Ishikawa (cell line): ENCODE data around the gene SLC6A6.

ENCODE experiments used
- CEBPB ChIP-seq: IDR thresholded peaks from 2 replicates; pipeline ENCODE4 v1.6.1; 2012
- CREB1 ChIP-seq: IDR thresholded peaks from 2 replicates; pipeline ENCODE4 v1.6.1; 2012; ENCODE audit warnings: low read depth
- EGR1 ChIP-seq: IDR thresholded peaks from 2 replicates; pipeline ENCODE4 v1.6.1; 2012
- EP300 ChIP-seq: IDR thresholded peaks from 2 replicates; pipeline ENCODE4 v1.6.1; 2012; ENCODE audit warnings: borderline replicate concordance
- FOXM1 ChIP-seq: IDR thresholded peaks from 2 replicates; pipeline ENCODE4 v1.6.1; 2012; ENCODE audit warnings: low read depth, borderline replicate concordance
- NFIC ChIP-seq: IDR thresholded peaks from 2 replicates; pipeline ENCODE4 v1.6.1; 2012
- RAD21 ChIP-seq: IDR thresholded peaks from 2 replicates; pipeline ENCODE4 v1.6.1; 2012; ENCODE audit warnings: low read depth
- TAF1 ChIP-seq: IDR thresholded peaks from 2 replicates; pipeline ENCODE4 v1.6.1; 2012; ENCODE audit warnings: low read depth, mild to moderate bottlenecking
- TCF12 ChIP-seq: IDR thresholded peaks from 2 replicates; pipeline ENCODE4 v1.6.1; 2012; ENCODE audit warnings: low read depth
- TEAD4 ChIP-seq: IDR thresholded peaks from 2 replicates; pipeline ENCODE4 v1.6.1; 2012
- YY1 ChIP-seq: IDR thresholded peaks from 2 replicates; pipeline ENCODE4 v1.6.1; 2012; ENCODE audit warnings: low read depth
- ZBTB7A ChIP-seq: IDR thresholded peaks from 2 replicates; pipeline ENCODE4 v1.6.1; 2012; ENCODE audit warnings: low read depth
- TF ChIP-seq, protein P1 (sequence below): IDR thresholded peaks from 2 replicates; pipeline ENCODE4 v1.6.1; 2012; ENCODE audit warnings: low read depth, mild to moderate bottlenecking
- TF ChIP-seq, protein P2 (sequence below): IDR thresholded peaks from 2 replicates; pipeline ENCODE4 v1.6.1; 2012

The SLC6A6 gene

DNA sequence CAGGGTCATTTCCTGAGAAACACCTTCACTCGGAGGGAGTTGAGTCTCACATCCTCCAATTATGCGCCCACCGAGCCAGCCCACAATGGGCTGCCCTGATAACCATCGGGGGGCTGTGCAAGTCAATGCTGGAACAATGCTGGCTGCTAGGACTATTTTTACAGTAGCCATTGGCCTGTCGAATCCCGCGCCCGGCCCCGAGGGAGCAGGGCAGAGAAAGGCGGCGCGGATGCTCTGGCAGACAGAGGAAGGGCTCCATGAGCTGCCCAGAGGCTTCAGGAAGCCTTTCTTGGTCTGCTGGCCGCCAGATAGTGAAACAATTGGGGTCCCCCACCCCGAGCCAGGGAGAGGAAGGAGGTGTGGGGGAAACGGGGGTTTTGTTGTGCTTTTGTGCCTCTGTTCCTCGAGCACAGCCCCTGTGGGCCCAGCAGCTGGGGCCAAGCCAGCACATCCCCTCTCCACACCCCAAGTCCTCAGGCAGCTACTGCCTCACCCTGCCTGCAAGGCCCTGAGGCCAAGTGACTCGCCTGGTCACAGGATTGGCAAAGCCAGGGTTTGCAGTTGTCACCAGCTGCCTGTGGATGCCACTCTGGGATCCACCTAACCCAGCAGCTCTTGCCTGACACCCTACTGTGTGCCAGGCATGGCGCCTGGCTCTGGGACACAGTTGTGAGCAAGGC is 39.0 kb downstream of the SLC6A6 start:
- TF ChIP-seq FOXM1: no peak

DNA sequence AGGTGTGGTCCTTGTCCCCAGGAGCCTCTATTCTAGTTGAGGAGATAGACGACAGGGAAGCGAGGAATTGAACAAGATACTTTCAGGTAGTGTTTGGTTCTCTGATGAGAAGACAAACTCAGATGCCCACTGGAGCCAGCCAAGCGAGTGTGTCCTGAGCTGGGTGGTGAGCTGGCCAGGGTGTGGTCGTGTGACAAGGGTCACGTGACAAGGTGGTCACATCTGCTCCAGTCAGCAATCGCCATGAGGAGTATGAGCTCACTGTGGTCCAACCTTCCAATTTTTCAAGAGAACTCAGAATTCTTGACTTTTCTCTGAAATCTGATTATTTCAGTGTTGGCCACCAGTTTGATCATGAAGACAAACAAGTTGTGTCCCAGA is 39.5 kb downstream of the SLC6A6 start:
- no peak for TF ChIP-seq TCF12

DNA sequence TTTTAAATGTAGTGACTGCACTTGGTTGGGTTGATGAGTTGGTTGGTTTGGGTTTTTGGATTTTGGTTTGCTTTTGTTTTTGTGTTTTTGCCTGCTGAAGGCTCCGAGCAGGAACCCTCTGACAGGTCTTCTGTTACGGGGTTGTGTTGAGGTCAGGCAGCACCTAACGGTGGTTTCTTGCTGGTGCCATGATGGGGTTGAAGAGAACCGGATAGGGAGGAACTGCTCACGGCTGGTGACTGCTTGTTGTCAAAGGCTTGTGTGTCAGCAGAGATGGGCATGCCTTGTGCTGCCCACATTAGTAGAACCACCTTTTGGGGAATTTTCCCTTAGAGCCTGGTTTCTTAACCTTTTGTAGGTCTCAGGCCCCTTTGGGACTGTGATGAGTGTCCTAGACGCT is 42.0 kb downstream of the SLC6A6 start:
- TF ChIP-seq ZBTB7A (no peak), EGR1 (no peak), TEAD4 (no peak), EP300 (no peak)
- TF ChIP-seq, protein P1, sequence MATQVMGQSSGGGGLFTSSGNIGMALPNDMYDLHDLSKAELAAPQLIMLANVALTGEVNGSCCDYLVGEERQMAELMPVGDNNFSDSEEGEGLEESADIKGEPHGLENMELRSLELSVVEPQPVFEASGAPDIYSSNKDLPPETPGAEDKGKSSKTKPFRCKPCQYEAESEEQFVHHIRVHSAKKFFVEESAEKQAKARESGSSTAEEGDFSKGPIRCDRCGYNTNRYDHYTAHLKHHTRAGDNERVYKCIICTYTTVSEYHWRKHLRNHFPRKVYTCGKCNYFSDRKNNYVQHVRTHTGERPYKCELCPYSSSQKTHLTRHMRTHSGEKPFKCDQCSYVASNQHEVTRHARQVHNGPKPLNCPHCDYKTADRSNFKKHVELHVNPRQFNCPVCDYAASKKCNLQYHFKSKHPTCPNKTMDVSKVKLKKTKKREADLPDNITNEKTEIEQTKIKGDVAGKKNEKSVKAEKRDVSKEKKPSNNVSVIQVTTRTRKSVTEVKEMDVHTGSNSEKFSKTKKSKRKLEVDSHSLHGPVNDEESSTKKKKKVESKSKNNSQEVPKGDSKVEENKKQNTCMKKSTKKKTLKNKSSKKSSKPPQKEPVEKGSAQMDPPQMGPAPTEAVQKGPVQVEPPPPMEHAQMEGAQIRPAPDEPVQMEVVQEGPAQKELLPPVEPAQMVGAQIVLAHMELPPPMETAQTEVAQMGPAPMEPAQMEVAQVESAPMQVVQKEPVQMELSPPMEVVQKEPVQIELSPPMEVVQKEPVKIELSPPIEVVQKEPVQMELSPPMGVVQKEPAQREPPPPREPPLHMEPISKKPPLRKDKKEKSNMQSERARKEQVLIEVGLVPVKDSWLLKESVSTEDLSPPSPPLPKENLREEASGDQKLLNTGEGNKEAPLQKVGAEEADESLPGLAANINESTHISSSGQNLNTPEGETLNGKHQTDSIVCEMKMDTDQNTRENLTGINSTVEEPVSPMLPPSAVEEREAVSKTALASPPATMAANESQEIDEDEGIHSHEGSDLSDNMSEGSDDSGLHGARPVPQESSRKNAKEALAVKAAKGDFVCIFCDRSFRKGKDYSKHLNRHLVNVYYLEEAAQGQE: no peak

DNA sequence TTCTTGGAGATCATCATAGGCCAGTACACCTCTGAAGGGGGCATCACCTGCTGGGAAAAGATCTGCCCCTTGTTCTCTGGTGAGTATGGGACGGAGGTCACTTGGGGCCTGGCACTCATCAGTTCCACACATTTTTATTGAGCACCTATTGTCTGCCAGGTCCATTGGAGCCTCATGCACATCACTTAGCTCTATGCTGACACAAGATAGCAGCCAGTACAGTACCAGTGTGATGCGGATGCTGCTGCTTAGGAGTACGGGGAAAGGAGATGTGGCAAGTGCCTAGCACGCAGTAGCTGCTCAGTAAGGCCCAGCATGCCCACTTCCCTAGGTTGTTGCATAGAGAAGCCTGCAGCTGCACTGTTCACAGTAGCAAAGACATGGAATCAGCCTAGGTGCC is 43.4 kb downstream of the SLC6A6 start:
- TF ChIP-seq CEBPB (no peak), TAF1 (no peak), EGR1 (no peak), EP300 (no peak)
- TF ChIP-seq, protein P2, sequence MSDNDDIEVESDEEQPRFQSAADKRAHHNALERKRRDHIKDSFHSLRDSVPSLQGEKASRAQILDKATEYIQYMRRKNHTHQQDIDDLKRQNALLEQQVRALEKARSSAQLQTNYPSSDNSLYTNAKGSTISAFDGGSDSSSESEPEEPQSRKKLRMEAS: no peak
- TF ChIP-seq, protein P1: no peak

DNA sequence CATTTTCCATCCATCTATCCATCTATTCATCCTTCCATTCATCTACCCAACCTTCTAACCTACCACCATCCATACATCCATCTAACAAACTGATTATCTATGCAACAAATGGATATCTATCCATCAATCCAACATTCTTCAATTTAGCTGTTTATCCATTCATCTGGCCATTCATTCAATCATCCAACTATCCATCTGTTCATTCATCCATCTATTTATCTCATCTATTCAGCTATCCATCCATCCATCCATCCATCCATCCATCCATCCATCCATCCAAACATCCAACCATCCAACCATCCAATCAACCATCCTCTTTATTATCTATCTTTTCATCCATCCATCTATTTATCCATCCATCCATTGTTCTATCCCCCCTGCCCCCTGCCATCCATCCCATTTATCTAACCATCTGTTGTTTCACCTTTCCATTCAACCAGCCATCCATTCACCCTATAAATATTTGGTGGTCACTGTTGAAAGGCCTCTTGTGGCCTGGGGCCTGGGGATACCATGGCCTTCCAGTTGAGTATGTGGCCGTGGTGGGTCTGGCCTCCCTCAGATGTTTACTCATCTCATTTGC is 44.7 kb downstream of the SLC6A6 start:
- no peak for TF ChIP-seq CREB1
- no peak for TF ChIP-seq RAD21
- no peak for TF ChIP-seq TCF12
- no peak for TF ChIP-seq FOXM1
- TF ChIP-seq ZBTB7A: no peak
- no peak for TF ChIP-seq YY1
- TF ChIP-seq NFIC: no peak

DNA sequence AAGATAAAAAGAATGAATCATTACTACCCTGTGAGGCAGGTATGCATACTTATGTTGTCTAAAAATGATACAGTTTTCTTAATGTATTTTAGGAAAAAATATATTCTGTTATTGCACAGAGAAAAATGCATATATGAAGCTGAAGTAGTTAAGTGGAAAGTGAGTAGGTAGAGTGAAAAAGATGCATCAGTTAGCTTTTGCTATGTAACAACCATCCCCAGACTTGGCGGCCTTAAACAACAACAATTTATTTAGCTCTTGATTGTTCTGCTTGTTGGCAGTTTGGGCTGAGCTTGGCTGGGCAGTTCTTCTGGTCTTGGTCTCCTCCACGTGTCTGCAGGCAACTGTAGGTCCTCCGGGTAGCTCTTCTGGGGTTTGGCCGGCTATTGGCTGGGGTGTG is 45.7 kb downstream of the SLC6A6 start:
- no peak for TF ChIP-seq TAF1
- TF ChIP-seq EP300: no peak
- TF ChIP-seq, protein P2: no peak
- no peak for TF ChIP-seq FOXM1

DNA sequence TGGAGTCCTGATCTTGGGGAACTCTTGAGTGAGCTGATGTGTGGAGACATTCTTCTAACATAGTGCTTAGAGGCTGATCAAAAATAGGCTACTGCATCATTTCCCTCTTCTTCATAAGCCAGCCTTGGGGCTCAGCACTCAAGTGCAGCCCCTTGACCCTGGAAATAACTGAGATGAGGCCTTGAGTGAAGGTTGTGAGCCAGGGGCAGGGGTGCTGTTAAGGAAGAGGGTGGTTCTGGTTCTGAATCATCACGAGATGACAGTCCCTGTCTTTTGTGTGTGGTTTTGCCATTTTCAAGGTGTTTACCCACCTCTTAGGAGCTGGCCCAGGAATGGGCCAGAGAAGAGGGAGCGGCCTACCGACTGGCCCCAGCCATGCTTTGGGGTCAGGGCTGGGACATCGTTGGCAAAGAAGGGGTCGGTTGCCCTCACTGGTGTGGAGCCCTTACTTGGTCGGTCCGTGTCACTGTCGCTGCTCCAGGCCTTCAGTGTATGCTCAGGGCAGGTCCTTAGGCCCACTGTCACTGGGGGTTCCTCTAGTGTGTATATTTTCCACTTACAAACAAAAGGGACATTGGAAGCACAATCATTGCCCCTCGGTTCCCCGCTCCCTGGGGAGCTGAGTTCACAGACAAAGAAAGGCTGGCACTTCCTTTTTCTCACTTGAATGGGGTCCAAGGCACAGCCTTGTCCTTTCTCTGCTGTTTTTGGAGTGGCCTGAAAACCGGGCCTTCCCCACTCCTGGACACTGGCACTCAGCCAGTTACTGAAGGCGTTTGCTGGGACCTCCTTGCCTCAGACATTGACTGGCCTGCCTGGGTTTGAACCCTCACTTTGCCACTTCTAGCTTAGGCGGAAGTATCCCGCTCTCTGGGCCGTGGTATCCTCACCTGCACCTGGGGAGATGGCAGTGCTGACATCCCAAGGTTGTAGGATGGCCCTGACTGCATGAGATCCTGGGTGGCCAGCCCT is 46.6 kb downstream of the SLC6A6 start:
- TF ChIP-seq NFIC: 0 out of 2 replicates have a peak, but pooled peaks have one; percentile 12
- no peak for TF ChIP-seq RAD21
- TF ChIP-seq TEAD4: no peak
- TF ChIP-seq TAF1: no peak

DNA sequence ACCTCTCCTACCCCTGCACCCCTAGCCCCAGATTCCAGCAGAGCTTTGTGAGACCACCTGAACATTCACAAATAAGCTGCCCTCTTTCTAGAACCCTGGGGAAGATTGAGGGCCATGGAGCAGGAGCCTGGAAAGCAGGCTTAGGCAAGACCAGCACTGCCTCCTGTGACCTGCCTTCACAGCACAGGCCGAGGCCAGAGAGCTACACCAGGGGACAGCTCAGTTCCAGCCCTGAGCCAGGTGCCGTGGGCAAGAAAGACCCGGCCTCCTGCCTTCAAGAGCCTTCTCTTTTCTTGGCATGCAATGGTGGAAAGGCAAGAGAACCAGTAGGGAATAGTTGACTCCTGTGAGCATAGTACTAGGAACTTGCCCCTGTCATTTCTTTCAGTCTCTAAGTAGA is 48.1 kb downstream of the SLC6A6 start:
- TF ChIP-seq CEBPB: no peak
- TF ChIP-seq RAD21: no peak
